Effector memory CD4-positive, alpha-beta T cell (primary cell): Measurements from ENCODE around the gene CETN3.
A peak's percentile ranks its signal among the peaks of the same experiment; 100 is the strongest.

Source experiments
- DNase-seq, 3 donors: peaks; one replicate each; pipeline ENCODE4 v3.0.0-alpha.2; 2020
- H3K27ac ChIP-seq: 2 replicates; pipeline ENCODE4 v1.7.0; 2013; ENCODE audit warnings: mild to moderate bottlenecking, low read length, moderate library complexity; ENCODE audit not compliant: insufficient read depth, poor library complexity, severe bottlenecking
- H3K27me3 ChIP-seq: replicated peaks from 2 replicates; pipeline ENCODE4 v1.7.0; 2013; ENCODE audit warnings: mild to moderate bottlenecking, low read length; ENCODE audit not compliant: insufficient read depth, control insufficient read depth, poor library complexity, severe bottlenecking
- H3K36me3 ChIP-seq: 2 replicates; pipeline ENCODE4 v1.7.0; 2013; ENCODE audit warnings: mild to moderate bottlenecking, low read length, moderate library complexity; ENCODE audit not compliant: control insufficient read depth, insufficient read depth
- H3K4me1 ChIP-seq: 2 replicates; pipeline ENCODE4 v1.7.0; 2013; ENCODE audit warnings: low read length, mild to moderate bottlenecking; ENCODE audit not compliant: control insufficient read depth, insufficient read depth, poor library complexity, severe bottlenecking
- H3K4me3 ChIP-seq: 2 replicates; pipeline ENCODE4 v1.7.0; 2013; ENCODE audit warnings: low read length, low read depth, mild to moderate bottlenecking; ENCODE audit not compliant: insufficient read depth, poor library complexity, severe bottlenecking
- H3K9me3 ChIP-seq: 2 replicates; pipeline ENCODE4 v1.7.0; 2013; ENCODE audit warnings: mild to moderate bottlenecking, low read length, moderate library complexity; ENCODE audit not compliant: control insufficient read depth

Gene CETN3

GRCh38 chr5:90408571-90409317 lies 812 bp downstream of the CETN3 start:
- H3K9me3 ChIP-seq, result no peaks in the 10 kb centered on the region
- no peak for DNase-seq
- no peaks in the 10 kb centered on the region for H3K36me3 ChIP-seq
- peak overlapping the region; percentile 97 for H3K27ac ChIP-seq
- H3K4me1 ChIP-seq, result peaks cover 3% of the 10 kb centered on the region
- no peaks in the 10 kb centered on the region for H3K27me3 ChIP-seq
- H3K4me3 ChIP-seq, result peak overlapping the region; percentile 100

DNA sequence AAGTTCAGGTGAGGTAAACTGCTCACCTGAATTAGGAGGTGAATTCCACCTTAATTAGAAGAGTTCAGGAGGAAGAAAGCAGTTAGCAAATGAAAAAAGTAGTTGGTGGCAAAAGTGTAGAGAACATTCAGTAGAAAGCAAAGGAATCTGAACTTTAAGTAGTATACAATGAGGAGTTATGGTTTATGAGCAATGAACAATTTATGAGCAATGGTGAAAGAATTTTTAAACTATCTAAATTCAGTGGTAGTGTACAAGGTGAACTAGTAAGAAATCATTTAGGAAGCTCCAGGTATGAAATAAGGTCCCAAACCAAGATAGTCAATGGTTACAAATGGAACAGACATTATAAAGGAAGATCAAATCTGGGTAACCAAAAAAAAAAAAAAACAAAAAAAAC lies 3.1 kb downstream of the CETN3 start:
- no peaks in the 10 kb centered on the region for H3K36me3 ChIP-seq
- H3K27me3 ChIP-seq, result no peaks in the 10 kb centered on the region
- no peak overlapping the region for H3K27ac ChIP-seq
- no peaks in the 10 kb centered on the region for H3K9me3 ChIP-seq
- peaks cover 3% of the 10 kb centered on the region for H3K4me1 ChIP-seq
- H3K4me3 ChIP-seq, result no peak overlapping the region
- DNase-seq, result no peak

DNA sequence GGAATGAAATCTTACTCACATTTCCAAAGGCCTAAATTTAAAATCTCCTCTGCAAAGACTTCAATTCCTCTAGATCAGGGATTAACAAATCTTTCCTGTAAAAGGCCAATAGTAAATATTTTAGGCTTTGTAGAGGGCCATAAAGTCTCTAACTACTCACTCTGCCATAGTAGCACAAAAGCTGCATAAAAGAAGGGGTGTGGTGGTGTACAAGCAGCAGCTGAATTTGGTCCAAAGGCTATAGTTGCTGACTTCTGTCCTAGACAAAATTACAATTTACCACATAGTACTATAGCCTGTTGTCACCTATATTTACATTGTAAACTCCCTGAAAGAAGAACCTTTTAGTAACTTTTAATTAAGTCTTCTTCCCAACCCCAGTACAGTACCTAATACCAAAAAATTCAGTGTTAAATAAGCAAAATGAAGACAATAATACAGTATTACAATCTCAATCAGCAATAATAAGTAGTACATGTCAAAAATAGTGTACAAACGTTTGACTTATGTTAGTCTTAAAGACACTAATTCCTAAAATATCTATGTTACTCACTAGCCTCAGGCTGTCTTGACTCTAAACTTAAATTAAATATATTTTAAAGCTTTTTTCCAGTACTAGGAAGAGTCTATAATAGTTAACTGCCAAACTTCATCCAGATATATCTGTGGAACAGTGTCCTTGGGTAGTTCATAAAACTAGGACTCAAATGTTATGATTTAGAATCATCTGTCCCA lies 6.9 kb downstream of the CETN3 start:
- Histone ChIP-seq H3K27me3 (no peaks in the 10 kb centered on the region), H3K27ac (no peak overlapping the region), H3K36me3 (peaks cover 11% of the 10 kb centered on the region), H3K4me3 (no peak overlapping the region), H3K4me1 (no peaks in the 10 kb centered on the region), H3K9me3 (no peaks in the 10 kb centered on the region)
- no peak for DNase-seq

DNA sequence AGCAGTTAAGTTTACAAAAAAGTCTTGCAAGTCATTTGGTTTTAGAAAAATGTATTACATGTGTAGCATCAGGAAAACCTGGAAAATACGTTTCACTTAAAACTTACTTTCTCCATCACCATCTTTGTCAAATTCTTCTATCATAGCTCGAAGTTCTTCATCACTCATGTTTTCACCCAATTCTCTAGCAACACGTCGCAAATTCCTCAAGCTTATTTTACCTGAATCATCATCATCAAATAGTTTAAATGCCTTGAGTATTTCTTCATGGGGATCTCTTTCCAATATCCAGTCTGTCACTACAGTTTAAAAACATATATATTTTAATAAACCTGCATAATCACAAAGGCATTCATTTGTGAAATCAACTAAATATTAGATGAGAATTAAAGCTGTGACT lies 10.3 kb downstream of the CETN3 start:
- no peaks in the 10 kb centered on the region for H3K9me3 ChIP-seq
- H3K27me3 ChIP-seq, result no peaks in the 10 kb centered on the region
- no peak overlapping the region for H3K27ac ChIP-seq
- no peak overlapping the region for H3K4me3 ChIP-seq
- no peak for DNase-seq
- H3K36me3 ChIP-seq, result peaks cover 11% of the 10 kb centered on the region
- no peaks in the 10 kb centered on the region for H3K4me1 ChIP-seq

- H3K9me3 ChIP-seq, result no peaks in the 10 kb centered on the region
- H3K4me1 ChIP-seq, result no peaks in the 10 kb centered on the region
- H3K27me3 ChIP-seq, result no peaks in the 10 kb centered on the region
- peaks cover 11% of the 10 kb centered on the region for H3K36me3 ChIP-seq
- H3K4me3 ChIP-seq, result no peak overlapping the region
- no peak overlapping the region for H3K27ac ChIP-seq
- DNase-seq, result no peak
Observed at GRCh38 chr5:90398726-90399125, 10.8 kb downstream of the CETN3 start.

GRCh38 chr5:90395005-90395404 lies 14.6 kb downstream of the CETN3 start:
- Histone ChIP-seq H3K27ac (no peak overlapping the region), H3K27me3 (no peaks in the 10 kb centered on the region), H3K36me3 (peaks cover 15% of the 10 kb centered on the region), H3K4me3 (no peak overlapping the region), H3K4me1 (no peaks in the 10 kb centered on the region), H3K9me3 (no peaks in the 10 kb centered on the region)
- DNase-seq, result no peak

DNA sequence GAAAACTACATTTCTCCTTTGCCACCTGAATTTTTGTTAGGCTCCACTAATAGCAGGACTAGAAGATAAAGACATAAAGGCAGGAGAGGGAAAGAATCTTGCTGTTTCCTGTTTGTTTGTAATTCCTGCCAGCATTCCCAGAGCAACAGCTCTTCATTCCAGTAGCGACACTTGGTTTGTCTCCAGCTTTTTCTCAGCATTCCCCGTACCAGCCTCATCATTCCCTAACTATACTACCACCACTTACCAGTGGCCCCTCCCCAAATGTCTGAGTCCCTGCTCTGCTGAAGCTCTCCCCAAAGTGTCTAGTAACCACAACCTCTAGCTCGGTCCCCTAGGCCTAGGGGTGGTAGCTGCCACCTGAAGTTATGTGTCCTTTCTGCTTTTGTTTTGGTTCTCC lies 18.6 kb downstream of the CETN3 start:
- peaks cover 3% of the 10 kb centered on the region for H3K36me3 ChIP-seq
- no peak overlapping the region for H3K4me3 ChIP-seq
- H3K4me1 ChIP-seq, result no peaks in the 10 kb centered on the region
- H3K27me3 ChIP-seq, result no peaks in the 10 kb centered on the region
- DNase-seq, result no peak
- H3K27ac ChIP-seq, result no peak overlapping the region
- no peaks in the 10 kb centered on the region for H3K9me3 ChIP-seq

DNA sequence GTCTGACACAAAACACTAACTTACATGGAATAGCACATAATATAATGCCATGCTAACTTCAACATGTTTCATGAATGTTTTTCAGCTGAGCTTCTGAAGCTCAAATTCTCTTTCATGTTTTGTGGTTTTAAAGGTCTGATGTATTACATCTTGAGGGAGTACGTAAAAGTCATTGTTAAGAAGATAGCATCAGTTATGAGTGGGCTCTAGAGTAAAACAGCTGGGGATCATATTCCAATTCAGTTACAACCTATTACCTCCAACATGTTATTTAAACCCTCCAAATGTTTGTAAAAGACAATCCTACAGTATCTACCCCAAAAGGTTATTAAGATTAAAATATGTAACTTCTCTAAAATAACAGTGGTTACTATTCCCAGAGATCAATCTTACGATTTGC lies 19.2 kb downstream of the CETN3 start:
- Histone ChIP-seq H3K27me3 (no peaks in the 10 kb centered on the region), H3K27ac (no peak overlapping the region), H3K4me1 (no peaks in the 10 kb centered on the region), H3K36me3 (peaks cover 3% of the 10 kb centered on the region), H3K9me3 (no peaks in the 10 kb centered on the region), H3K4me3 (no peak overlapping the region)
- no peak for DNase-seq

DNA sequence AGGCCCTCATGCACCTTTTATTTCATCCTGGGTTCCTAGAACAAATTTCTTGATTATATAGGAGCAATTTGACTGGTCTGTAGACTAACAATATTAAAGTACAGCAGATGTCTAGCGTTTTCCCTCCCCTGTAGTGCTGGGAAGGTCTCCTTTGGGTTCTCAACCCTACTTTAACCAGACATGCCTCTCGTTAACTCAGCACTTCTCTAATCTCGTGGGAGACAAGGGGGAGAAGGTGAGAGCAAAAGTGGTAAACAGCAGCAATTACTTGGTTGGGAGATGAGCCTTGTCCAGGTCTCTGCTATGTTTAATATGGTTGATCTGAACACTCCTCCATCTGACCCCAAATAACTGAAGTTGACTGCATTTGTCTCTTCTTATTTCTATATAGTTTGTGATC lies 22.0 kb downstream of the CETN3 start:
- no peaks in the 10 kb centered on the region for H3K9me3 ChIP-seq
- DNase-seq, result no peak
- H3K27ac ChIP-seq, result no peak overlapping the region
- H3K36me3 ChIP-seq, result no peaks in the 10 kb centered on the region
- no peaks in the 10 kb centered on the region for H3K4me1 ChIP-seq
- H3K4me3 ChIP-seq, result no peak overlapping the region
- no peaks in the 10 kb centered on the region for H3K27me3 ChIP-seq

GRCh38 chr5:90386099-90386710 lies 23.4 kb downstream of the CETN3 start:
- H3K9me3 ChIP-seq, result no peaks in the 10 kb centered on the region
- no peaks in the 10 kb centered on the region for H3K27me3 ChIP-seq
- H3K4me1 ChIP-seq, result no peaks in the 10 kb centered on the region
- H3K27ac ChIP-seq, result no peak overlapping the region
- H3K36me3 ChIP-seq, result no peaks in the 10 kb centered on the region
- H3K4me3 ChIP-seq, result no peak overlapping the region
- DNase-seq, result no peak
